NAMALWA (cell line): ENCODE data around the gene MLLT1.

Source experiments
- DNase-seq: peaks from one replicate; pipeline ENCODE4 v3.0.0-alpha.2; 2015; ENCODE audit warnings: low spot score

Gene MLLT1

DNA sequence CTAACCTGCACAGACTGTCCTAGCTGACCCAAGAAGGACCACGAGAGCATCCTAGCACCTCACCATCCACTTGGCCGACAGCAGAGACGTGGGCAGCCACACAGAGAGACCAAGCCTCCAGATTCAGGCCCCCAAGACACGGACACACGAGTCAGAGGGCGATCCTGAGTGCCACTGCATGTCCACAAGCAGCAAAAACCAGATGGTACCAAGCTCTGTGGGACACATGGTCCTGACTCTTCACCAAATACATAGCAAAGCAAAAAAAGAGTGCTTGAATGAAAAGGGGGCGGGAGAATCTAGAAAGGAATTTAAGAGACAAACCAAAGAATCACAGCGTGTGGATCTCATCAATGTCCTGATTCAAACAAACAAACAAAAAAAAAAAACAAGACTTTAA, 45.2 kb downstream of the MLLT1 start:
- DNase-seq, result no peak

GRCh38 chr19:6233827-6234511, 45.8 kb downstream of the MLLT1 start:
- DNase-seq, result no peak

GRCh38 chr19:6233056-6233826, 46.5 kb downstream of the MLLT1 start:
- DNase-seq, result no peak

GRCh38 chr19:6232601-6233055, 47.1 kb downstream of the MLLT1 start:
- DNase-seq, result no peak

DNA sequence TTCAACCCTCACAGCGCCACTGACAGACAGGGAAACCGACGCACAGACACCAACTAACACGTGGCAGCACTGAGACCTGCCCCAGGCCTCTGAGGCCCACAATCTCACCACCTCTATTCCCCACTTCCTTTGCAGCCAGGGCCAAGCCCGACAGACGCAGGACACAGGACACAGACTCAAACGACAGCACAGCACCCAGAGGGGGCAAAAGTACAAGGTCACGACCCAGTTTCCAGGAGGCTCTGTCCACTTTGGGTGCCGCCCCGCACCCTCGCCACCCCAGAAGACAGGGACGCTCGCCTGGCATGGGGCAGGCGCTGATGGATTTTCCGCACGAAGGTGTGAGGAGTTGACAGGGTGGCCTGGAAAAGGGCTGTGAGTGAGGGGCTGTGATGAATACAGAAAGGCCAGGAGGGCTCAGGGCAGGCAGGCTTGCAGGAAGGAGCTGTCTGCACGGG, 48.8 kb downstream of the MLLT1 start:
- DNase-seq, result no peak

DNA sequence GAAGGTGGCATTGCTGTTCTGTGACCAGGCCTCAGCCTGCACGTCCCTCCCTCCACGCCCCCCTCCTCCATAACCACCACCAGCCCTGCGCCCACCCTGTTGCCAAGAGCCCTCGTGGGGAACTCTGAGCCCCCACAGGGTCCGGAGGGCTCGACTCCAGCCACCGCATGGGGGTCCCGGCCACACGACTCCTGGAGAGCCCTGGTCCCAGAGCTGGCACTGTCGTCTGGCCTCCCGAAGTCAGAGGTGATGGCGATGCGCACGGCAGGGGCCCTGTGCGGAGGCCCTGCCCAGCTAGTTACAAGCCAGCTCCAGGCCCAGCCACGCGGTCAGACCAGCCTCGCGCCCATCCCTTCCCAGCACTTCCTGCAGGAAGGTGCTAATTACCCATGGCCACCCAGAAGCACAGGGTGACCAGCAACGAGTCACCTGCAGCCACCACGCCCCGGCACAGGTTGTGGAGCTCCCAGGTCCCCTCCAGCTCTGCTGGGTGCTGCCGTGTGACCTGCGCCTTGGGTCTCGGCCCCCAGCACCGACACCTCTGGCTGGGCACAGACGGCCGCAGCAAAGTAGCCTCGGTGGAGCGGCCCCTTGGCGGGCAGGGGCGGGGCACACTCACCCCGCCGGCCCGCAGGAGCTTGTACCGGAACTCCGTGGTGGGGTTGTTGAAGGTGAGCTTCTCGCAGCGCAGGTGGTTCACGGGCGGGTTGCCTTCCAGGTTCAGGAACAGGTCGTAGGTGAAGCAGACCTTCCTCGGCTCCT, 49.6 kb downstream of the MLLT1 start:
- no peak for DNase-seq

GRCh38 chr19:6229216-6229913, 50.4 kb downstream of the MLLT1 start:
- no peak for DNase-seq

DNA sequence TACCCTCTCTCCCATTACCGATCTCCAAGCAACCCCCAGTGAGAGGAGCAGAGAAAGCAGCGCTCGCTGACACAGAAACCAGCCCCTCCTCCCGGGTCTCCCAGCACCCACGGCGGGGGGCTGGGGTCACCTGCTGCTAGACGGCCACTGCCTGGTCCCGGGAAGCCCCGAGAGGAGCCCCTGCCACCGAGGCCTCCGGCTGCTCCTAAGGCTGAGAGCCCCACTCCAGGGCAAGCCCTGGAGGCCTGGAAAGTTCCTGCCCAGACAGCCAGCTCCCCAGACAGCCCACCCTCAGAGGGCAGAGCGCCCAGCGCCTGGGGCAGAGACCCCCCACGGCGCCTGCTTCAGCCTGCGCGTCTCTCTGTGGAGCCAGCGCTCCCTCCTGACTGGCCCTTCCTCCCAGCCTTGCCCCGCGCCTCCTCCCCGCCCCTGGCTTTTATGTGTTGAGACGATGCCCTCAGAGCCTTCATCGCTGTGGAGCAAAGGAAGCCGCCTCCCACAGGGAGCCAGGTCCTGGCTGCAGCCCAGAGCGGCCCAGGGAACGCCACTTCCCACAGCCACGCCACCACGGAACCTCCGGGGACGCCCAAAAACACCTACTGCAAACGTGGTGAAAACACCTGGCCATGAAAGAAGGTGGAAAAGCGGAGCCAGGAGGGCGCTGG, 51.1 kb downstream of the MLLT1 start:
- DNase-seq, result no peak

- no peak for DNase-seq
Observed at GRCh38 chr19:6227936-6228325, 51.8 kb downstream of the MLLT1 start.

GRCh38 chr19:6227156-6227935, 52.4 kb downstream of the MLLT1 start:
- no peak for DNase-seq

GRCh38 chr19:6226444-6227155, 53.2 kb downstream of the MLLT1 start:
- DNase-seq, result no peak

DNA sequence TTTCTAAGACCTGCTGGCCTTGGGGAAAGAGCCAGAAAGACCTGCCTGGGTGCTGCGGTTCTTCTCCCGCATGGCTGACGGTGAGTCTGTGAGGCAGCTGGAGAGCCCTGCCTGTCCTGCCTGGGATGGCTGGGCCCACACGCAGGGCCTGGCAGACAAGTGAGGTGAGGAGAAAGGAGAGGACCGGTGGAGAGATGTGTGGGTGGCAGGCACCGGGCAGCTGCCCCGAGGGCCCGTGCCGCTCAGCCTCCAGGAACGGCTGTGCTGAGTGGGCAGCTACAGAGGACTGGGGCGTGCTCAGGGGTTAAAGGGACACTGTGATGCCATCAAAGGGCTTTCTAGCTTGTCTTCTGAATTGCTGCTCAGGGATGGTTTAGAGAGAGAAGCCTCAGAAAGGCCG, 53.8 kb downstream of the MLLT1 start:
- DNase-seq, result no peak

DNA sequence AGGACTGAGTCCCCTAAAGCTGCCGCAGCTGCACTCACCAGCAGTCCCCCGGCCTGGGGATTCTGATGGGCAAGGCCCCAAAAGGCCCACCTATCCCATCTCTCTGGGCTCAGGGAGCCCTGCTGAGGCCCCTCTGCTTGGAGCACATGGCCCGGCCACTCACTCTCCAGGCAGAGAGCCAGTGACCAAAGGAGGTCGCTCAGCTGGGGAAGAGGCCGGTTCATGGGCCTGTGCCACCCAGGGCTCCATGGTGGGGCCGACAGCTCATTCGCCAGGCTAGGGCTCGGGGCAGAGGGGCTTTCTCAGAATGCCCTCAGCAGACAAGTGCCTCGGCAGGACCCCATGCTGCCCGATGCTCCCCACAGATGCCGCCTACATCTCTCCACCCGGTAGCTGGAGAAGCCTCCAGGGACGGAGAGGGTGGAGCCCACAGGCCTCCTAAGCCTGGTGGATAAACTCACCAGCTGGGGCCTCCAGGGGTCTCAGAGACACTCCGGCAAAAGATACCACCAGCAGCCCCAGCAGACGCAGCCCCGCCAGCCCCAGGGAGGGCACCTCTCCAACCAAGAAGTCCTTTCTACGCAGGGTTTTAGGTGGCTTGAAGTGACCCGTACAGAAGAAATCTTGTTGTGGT, 54.4 kb downstream of the MLLT1 start:
- DNase-seq, result no peak

GRCh38 chr19:6224308-6224675, 55.5 kb downstream of the MLLT1 start:
- DNase-seq, result no peak

- no peak for DNase-seq
Observed at GRCh38 chr19:6223461-6224307, 56.1 kb downstream of the MLLT1 start.

GRCh38 chr19:6222884-6223283, 56.9 kb downstream of the MLLT1 start:
- DNase-seq, result no peak

- no peak for DNase-seq
Observed at GRCh38 chr19:6221878-6222746, 57.7 kb downstream of the MLLT1 start.
